Endothelial cell of umbilical vein (primary cell): ENCODE measurements around the gene DHRS2. TPM values are rescaled to one million over a fixed set of nuclear protein-coding genes. Genes with fewer than 3 reads are reported as not detected.

ENCODE experiments used
- BruUV-seq: library from RNA; stranded (reverse); fragments of 400-500 nt; replicated peaks from 2 replicates; lab custom pipeline; 2021; lab: Mats Ljungman, UMichigan
- CTCF ChIA-PET: fragments of 300-600, 350-600 bp; sonication (Branson Sonifier 250); formaldehyde crosslinking; loops from one replicate; lab custom pipeline; 2021; ENCODE audit warnings: antibody characterized with exemption, inconsistent platforms; lab: Charles Lee
- POLR2A ChIA-PET: fragments of 300-600, 350-600 bp; sonication (Branson Sonifier 250); formaldehyde crosslinking; loops from one replicate; lab custom pipeline; 2021; ENCODE audit warnings: antibody characterized with exemption, inconsistent platforms; lab: Charles Lee
- DNase-seq: peaks from one replicate; pipeline ENCODE4 v3.0.0-alpha.2; 2011; ENCODE audit warnings: low read depth, low spot score
- FAIRE-seq: peaks from 2 replicates; lab custom pipeline; 2011; peaks lifted over from hg19 to GRCh38; lab: Jason Lieb, UNC
- H2AFZ ChIP-seq: 2 replicates; pipeline ENCODE4 v1.6.0; 2012; ENCODE audit warnings: low read depth, low read length, control low read depth, inconsistent platforms
- H3K27ac ChIP-seq: 2 replicates; pipeline ENCODE4 v1.5.1; 2011; ENCODE audit warnings: low read depth, mild to moderate bottlenecking, control low read depth, low read length, moderate library complexity; ENCODE audit not compliant: insufficient read depth
- H3K27me3 ChIP-seq, 2 experiments: 2 replicates each; pipeline versions ENCODE4 v1.6.0 to v1.6.1; 2011; ENCODE audit warnings: low read length in 2 of 2, mixed read lengths in 1 of 2; ENCODE audit not compliant: control insufficient read depth in 2 of 2, insufficient read depth in 2 of 2
- H3K36me3 ChIP-seq, 2 experiments: 2 replicates in 1 of 2; 3 replicates in 1 of 2; pipeline ENCODE4 v1.5.1; 2011; ENCODE audit warnings: low read length in 2 of 2, mild to moderate bottlenecking in 1 of 2, moderate library complexity in 1 of 2; ENCODE audit not compliant: control insufficient read depth in 2 of 2, insufficient read depth in 2 of 2; ENCODE audit errors: extremely low read depth in 1 of 2
- H3K4me1 ChIP-seq: 3 replicates; pipeline ENCODE4 v1.5.1; 2011; ENCODE audit warnings: mild to moderate bottlenecking, low read length; ENCODE audit not compliant: control insufficient read depth, insufficient read depth; ENCODE audit errors: extremely low read depth
- H3K4me2 ChIP-seq: 2 replicates; pipeline ENCODE4 v1.6.1; 2011; ENCODE audit warnings: low read length, control low read depth, mixed read lengths; ENCODE audit not compliant: insufficient read depth
- H3K4me3 ChIP-seq, 3 experiments: fragments of 200-600 bp in 1 of 3; sonication (generic), shearing (Covaris generic) in 1 of 3; replicated peaks in 1 of 3; 2 replicates each; pipeline ENCODE4 v1.5.1; 2011 to 2016; ENCODE audit warnings: control low read depth in 3 of 3, low read length in 3 of 3, mild to moderate bottlenecking in 2 of 3, inconsistent platforms in 1 of 3, low read depth in 1 of 3, moderate library complexity in 1 of 3; ENCODE audit not compliant: insufficient read depth in 1 of 3
- H3K79me2 ChIP-seq: 2 replicates; pipeline ENCODE4 v1.6.0; 2012; ENCODE audit warnings: low read length, inconsistent platforms; ENCODE audit not compliant: control insufficient read depth, insufficient read depth
- H3K9ac ChIP-seq: replicated peaks from 2 replicates; pipeline ENCODE3; 2011; ENCODE audit warnings: low read length, control low read depth; ENCODE audit not compliant: insufficient read depth; ENCODE audit errors: extremely low read depth
- H3K9me1 ChIP-seq: replicated peaks from 3 replicates; pipeline ENCODE4 v1.6.0; 2011; ENCODE audit warnings: mild to moderate bottlenecking, low read length; ENCODE audit not compliant: control insufficient read depth, insufficient read depth; ENCODE audit errors: extremely low read depth
- H3K9me3 ChIP-seq: replicated peaks from 2 replicates; pipeline ENCODE4 v1.5.1; 2012; ENCODE audit warnings: low read length, inconsistent platforms; ENCODE audit not compliant: control insufficient read depth, insufficient read depth
- H4K20me1 ChIP-seq: replicated peaks from 2 replicates; pipeline ENCODE3; 2011; ENCODE audit warnings: mild to moderate bottlenecking, low read length; ENCODE audit not compliant: control insufficient read depth, insufficient read depth; ENCODE audit errors: extremely low read depth
- CTCF ChIP-seq, 2 donors: IDR thresholded peaks; 1 replicate in 1 of 2; 2 replicates in 1 of 2; pipeline ENCODE4 v1.5.1; 2011; ENCODE audit warnings: low read length in 2 of 2, mild to moderate bottlenecking in 2 of 2, moderate library complexity in 2 of 2, control low read depth in 1 of 2, inconsistent platforms in 1 of 2, low read depth in 1 of 2; ENCODE audit not compliant: insufficient read depth in 1 of 2; ENCODE audit errors: extremely low read depth in 1 of 2
- EZH2 ChIP-seq: IDR thresholded peaks from 2 replicates; pipeline ENCODE4 v1.6.1; 2012; ENCODE audit warnings: borderline replicate concordance, low read depth, mild to moderate bottlenecking, moderate library complexity, low read length, inconsistent platforms; ENCODE audit not compliant: severe bottlenecking
- FOS ChIP-seq: IDR thresholded peaks from 2 replicates; pipeline ENCODE4 v1.6.1; 2011; ENCODE audit warnings: mild to moderate bottlenecking, low read length, moderate library complexity, borderline replicate concordance; ENCODE audit not compliant: insufficient read depth
- GATA2 ChIP-seq: IDR thresholded peaks from 2 replicates; pipeline ENCODE4 v1.7.0; 2011; ENCODE audit warnings: low read depth, mild to moderate bottlenecking, moderate library complexity, mixed read lengths, low read length; ENCODE audit not compliant: insufficient read length, insufficient read depth
- JUN ChIP-seq: IDR thresholded peaks from 2 replicates; pipeline ENCODE4 v1.6.1; 2011; ENCODE audit warnings: borderline replicate concordance, low read depth; ENCODE audit not compliant: insufficient read length, insufficient read depth
- MAX ChIP-seq: IDR thresholded peaks from 2 replicates; pipeline ENCODE4 v1.6.1; 2011; ENCODE audit not compliant: insufficient read depth, insufficient read length
- MYC ChIP-seq: IDR thresholded peaks from one replicate; pipeline ENCODE4 v1.6.1; 2011; ENCODE audit warnings: mild to moderate bottlenecking, low read depth, low read length
- POLR2A ChIP-seq: IDR thresholded peaks from 2 replicates; pipeline ENCODE4 v1.6.1; 2012; ENCODE audit warnings: low read depth, mild to moderate bottlenecking, control low read depth, low read length
- POLR2AphosphoS5 ChIP-seq: IDR thresholded peaks from 2 replicates; pipeline ENCODE4 v1.6.1; 2012; ENCODE audit warnings: low read depth, mild to moderate bottlenecking, control low read depth, low read length, moderate library complexity; ENCODE audit not compliant: insufficient read depth
- dilution Hi-C: fragments of 300-500 bp; cut with MboI; formaldehyde crosslinking; loops from one replicate; pipeline ENCODE4 v1.15.0; 2019; ENCODE audit warnings: low sequenced_read_pairs; ENCODE audit not compliant: extremely low pct_ligation_motif_present
- intact Hi-C: fragments of 100-400 bp; cut with micrococcal nuclease; formaldehyde crosslinking; loops from one replicate; pipeline ENCODE4 v1.10.0; 2022
- polyA plus RNA-seq, 4 experiments: library from polyadenylated mRNA; depleted of rRNA in 3 of 4; stranded (reverse) in 3 of 4; unstranded in 1 of 4; fragments of >200 nt; gene quantifications; 2 replicates each; pipeline versions ENCODE4 v1.2.1 to v1.2.3, GENCODE V29; 2011 to 2012; ENCODE audit warnings: missing spikeins in 1 of 4
- total RNA-seq: library from RNA; stranded (reverse); gene quantifications from 2 replicates; pipeline ENCODE4 v1.2.3, GENCODE V29; 2021

The DHRS2 gene
- total and polyA plus RNA-seq, 2 donors (not counting 3 experiments of a cell fraction or from before 2014, with no cell fraction given), result 0.10 TPM; not detected in 1

GRCh38 chr14:23661542-23661941 is 25.4 kb downstream of the DHRS2 start:
- CTCF ChIA-PET, result interaction anchor here (1.5 to 2.4 kb wide), 2 partner anchors 30 to 249 kb away, joined by 4 to 8 read pairs; no protein-coding TSS in a partner anchor
- POLR2A ChIA-PET, result no interaction called here
- DNase-seq, result no peak
- dilution Hi-C loops, result no loop called here
- no peaks in the 10 kb centered on the region for H4K20me1 ChIP-seq
- BruUV-seq, result no TSS peak
- no peak overlapping the region for H2AFZ ChIP-seq
- no peaks in the 10 kb centered on the region for H3K79me2 ChIP-seq
- H3K36me3 ChIP-seq, result no peaks in the 10 kb centered on the region
- TF ChIP-seq MYC, result no peak
- TF ChIP-seq POLR2A, result no peak
- TF ChIP-seq MAX, result no peak
- TF ChIP-seq GATA2, result no peak
- no peak for TF ChIP-seq JUN
- TF ChIP-seq FOS, result no peak
- intact Hi-C loops, result no loop called here
- no peaks in the 10 kb centered on the region for H3K4me1 ChIP-seq
- FAIRE-seq, result no peak
- H3K9me1 ChIP-seq, result no peaks in the 10 kb centered on the region
- H3K27ac ChIP-seq, result no peak overlapping the region
- no peaks in the 10 kb centered on the region for H3K27me3 ChIP-seq
- H3K4me3 ChIP-seq, result no peak overlapping the region
- H3K4me2 ChIP-seq, result no peak overlapping the region
- no peaks in the 10 kb centered on the region for H3K9me3 ChIP-seq
- H3K9ac ChIP-seq, result no peak overlapping the region

- FAIRE-seq (no peak), DNase-seq (no peak)
- Histone ChIP-seq H2AFZ (no peak overlapping the region), H3K79me2 (no peaks in the 10 kb centered on the region), H3K4me2 (no peak overlapping the region), H3K9ac (no peak overlapping the region), H3K9me3 (no peaks in the 10 kb centered on the region), H3K4me3 (no peak overlapping the region), H3K36me3 (no peaks in the 10 kb centered on the region), H3K27ac (no peak overlapping the region), H4K20me1 (no peaks in the 10 kb centered on the region), H3K9me1 (no peaks in the 10 kb centered on the region), H3K4me1 (no peaks in the 10 kb centered on the region), H3K27me3 (peaks cover 0 to 2% of the 10 kb centered on the region in 2 experiments)
- dilution Hi-C loops, result no loop called here
- ChIA-PET CTCF (interaction anchor here (1.1 kb wide), 1 partner anchor 248 kb away, joined by 6 read pairs; no protein-coding TSS in a partner anchor), POLR2A (no interaction called here)
- TF ChIP-seq MYC, result no peak
- no peak for TF ChIP-seq CTCF (IDR thresholded peaks at IDR 0.05; ENCODE audit: extremely low read depth in 1 of 2, insufficient read depth in 1 of 2, low read depth in 1 of 2, low read length in 2 of 2)
- TF ChIP-seq MAX, result no peak
- no peak for TF ChIP-seq JUN
- TF ChIP-seq GATA2, result no peak
- no peak for TF ChIP-seq POLR2AphosphoS5
- TF ChIP-seq POLR2A, result no peak
- no peak for TF ChIP-seq FOS
- no peak for TF ChIP-seq EZH2
- intact Hi-C loops, result no loop called here
- no TSS peak for BruUV-seq
Observed at GRCh38 chr14:23663127-23663526, 27.0 kb downstream of the DHRS2 start.
